Right ventricle myocardium superior (tissue), 1 donor: ENCODE measurements around the gene IL1RN. TPM values are rescaled to one million over a fixed set of nuclear protein-coding genes. Genes with fewer than 3 reads are reported as not detected.

Experiments
- ATAC-seq: fragments of 200-7000 bp; cut with Tn5 transposase; one replicate; pipeline ENCODE4 v1.9.1; 2020; ENCODE audit warnings: mild to moderate bottlenecking; ENCODE audit not compliant: poor library complexity
- DNase-seq: peaks from one replicate; pipeline ENCODE4 v3.0.0-alpha.2; 2020
- intact Hi-C: fragments of 100-400 bp; cut with DNase I; formaldehyde crosslinking; loops from one replicate; pipeline ENCODE4 v1.11.2; 2022
- total RNA-seq: library from RNA; stranded (reverse); fragmentation: NEBNext Ultra II Directional; extraction: Animal tissue kit (Norgen Biotek cat#: 25700); gene quantifications from one replicate; pipeline ENCODE4 v1.2.1, GENCODE V29; 2021
- donor health status: DM: no; HTN: yes; CAD: no; lungs with severe emphysema.

The IL1RN gene
- total RNA-seq, 1 donor from 2014 or later = 0.51 TPM

GRCh38 chr2:113167115-113167932, 39.9 kb downstream of the IL1RN start:
- intact Hi-C loops = no loop called here
- ATAC-seq = peak; percentile 80

GRCh38 chr2:113167962-113168340, 40.6 kb downstream of the IL1RN start:
- DNase-seq = no peak
- intact Hi-C loops = no loop called here
- ATAC-seq = no peak

More at GRCh38 chr2:113167115-113167932, 39.9 kb downstream of the IL1RN start:
- DNase-seq = no peak

GRCh38 chr2:113169002-113169530, 41.7 kb downstream of the IL1RN start:
- DNase-seq (no peak), ATAC-seq (no peak)
- intact Hi-C loops = no loop called here

- no peak for DNase-seq
- no peak for ATAC-seq
- intact Hi-C loops = no loop called here
These were observed 42.2 kb downstream of the IL1RN start for GRCh38 chr2:113169586-113169985.

- no peak for ATAC-seq
- intact Hi-C loops = no loop called here
- DNase-seq = no peak
These were observed 44.1 kb downstream of the IL1RN start for GRCh38 chr2:113171334-113172075.

GRCh38 chr2:113172721-113173541, 45.5 kb downstream of the IL1RN start:
- intact Hi-C loops = no loop called here
- ATAC-seq (no peak), DNase-seq (no peak)

GRCh38 chr2:113173542-113174375, 46.4 kb downstream of the IL1RN start, which contains the start of gene PSD4:
PSD4 (plus strand) TSS chr2:113173971; CDS start chr2:113182457, 8,486 bp downstream.
- peak; percentile 83 for ATAC-seq

DNA sequence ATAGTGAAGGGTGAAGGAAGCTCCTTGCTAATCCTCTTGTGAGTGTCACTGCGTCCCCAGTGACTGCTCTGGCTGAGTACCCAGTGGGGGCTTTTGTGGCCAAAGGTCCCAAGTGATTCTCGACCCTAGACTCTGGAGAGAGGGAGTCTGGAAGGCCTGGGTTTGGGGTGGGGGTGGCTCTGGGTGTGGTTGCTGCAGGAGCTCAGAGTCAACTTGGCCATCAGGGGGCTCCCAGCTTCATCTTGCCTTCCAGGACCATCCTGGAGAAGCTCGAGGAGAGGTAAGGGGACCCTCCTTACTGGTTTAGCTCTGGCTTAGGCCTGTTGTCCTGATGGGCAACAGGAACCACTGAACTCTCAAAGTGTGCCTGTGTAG, 47.0 kb downstream of the IL1RN start:
- DNase-seq (no peak), ATAC-seq (no peak)
- intact Hi-C loops = no loop called here

More at GRCh38 chr2:113173542-113174375, 46.4 kb downstream of the IL1RN start, which contains the start of gene PSD4:
- intact Hi-C loops = no loop called here
- DNase-seq = peak; percentile 83

- intact Hi-C loops = no loop called here
- ATAC-seq = peak; percentile 36
- DNase-seq = no peak
These were observed 47.7 kb downstream of the IL1RN start for GRCh38 chr2:113175042-113175628.

- intact Hi-C loops = no loop called here
- ATAC-seq (no peak), DNase-seq (no peak)
These were observed 48.6 kb downstream of the IL1RN start for GRCh38 chr2:113175736-113176695.

GRCh38 chr2:113176696-113177355, 49.4 kb downstream of the IL1RN start:
- intact Hi-C loops = no loop called here
- ATAC-seq (no peak), DNase-seq (no peak)

DNA sequence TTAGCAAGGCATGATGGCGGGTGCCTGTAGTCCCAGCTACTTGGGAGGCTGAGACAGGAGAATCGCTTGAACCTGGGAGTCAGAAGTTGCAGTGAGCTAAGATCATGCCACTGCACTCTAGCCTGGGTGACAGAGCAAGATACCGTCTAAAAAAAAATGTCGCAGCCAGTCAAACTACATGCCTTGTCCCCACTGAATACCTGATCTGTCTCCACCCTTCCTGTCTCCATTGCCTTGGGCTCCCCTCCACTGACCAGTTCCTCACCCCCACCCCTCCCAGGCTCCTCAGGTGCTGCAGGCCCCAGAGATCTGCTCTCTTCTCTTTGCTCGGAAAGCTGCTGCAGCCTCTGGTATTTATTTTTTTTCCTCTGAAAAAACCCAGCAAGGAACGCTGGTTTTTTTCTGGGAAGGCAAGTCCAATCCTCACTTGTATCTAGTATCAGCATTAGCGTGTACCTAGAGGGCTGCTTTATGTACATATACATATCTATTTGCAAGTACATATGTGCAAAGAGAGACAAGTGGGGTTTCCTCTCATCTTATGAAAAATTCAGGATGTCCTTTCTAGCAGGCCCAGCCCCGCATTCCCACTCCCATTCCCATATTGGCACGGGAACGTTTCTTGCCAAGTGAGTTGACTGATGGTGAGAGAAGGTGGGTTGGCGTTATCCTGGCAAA, 50.8 kb downstream of the IL1RN start:
- ATAC-seq (no peak), DNase-seq (no peak)
- intact Hi-C loops = no loop called here

DNA sequence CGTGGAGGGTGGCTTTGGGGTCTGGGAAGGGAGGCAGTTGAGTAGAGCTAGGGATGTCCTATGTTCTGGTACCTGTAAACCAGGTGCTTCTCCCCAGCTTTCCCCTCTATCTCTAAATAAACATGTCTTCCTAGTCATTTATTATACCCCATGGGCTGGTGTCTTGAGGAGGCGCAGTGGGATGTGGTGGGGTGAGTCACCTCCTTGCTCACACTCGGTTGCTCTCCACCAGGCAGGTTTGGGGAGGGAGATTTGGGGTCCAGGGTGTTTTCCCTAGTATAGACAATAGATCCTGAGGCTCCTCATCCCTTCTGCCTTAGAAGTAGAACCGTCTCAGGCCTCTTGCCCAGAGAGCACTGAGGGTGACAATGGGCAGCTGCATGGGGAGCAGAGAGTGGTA, 51.5 kb downstream of the IL1RN start:
- ATAC-seq (no peak), DNase-seq (no peak)
- intact Hi-C loops = no loop called here

DNA sequence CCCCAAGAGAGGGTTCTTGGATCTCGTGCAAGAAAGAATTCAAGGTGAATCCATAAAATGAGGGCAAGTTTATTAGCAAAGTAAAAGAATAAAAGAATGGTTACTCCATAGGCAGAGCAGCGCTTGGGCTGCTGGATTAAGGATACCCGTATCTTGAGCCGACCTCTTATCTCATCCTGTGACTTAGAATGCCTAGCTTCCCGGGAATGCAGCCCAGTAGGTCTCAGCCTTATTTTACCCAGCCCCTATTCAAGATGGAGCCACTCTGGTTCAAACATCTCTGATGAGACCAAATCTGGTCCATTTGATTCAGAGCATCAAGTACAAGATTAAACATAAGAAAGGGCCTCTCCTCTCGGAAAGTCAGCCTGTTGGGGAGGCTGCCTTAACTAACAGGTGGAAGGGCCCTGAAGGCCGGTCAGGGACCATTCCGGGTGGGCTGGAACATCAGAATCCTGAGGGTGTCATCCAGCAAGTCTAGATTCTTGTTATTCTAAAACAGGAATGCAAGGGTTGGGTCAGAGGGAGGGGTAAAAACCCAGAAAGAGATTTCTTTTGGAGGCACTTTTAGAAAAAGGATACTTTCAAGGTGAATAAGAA, 52.1 kb downstream of the IL1RN start:
- DNase-seq (no peak), ATAC-seq (no peak)
- intact Hi-C loops = no loop called here
